ENCODE data around the gene RMND1.

DNA sequence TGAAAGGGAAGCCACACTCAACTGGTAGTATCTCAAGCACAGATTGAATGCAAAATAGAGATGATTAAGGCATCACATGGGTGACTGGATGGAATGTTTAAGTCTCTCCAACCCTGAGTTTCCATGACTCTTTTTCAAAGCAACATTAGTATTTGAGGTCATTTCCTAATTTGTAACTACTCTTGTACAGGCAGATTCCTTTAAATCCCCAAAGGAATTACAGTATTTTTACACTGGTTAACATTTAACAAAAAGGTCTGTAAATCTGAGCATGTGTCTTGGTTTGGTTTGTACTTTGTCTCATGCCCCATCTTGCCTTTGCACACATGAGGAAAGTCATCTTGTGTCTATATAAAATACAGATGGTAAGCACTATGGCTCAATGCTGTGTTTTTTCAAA lies 15.1 kb downstream of the RMND1 start:
- TF ChIP-seq, protein P1, sequence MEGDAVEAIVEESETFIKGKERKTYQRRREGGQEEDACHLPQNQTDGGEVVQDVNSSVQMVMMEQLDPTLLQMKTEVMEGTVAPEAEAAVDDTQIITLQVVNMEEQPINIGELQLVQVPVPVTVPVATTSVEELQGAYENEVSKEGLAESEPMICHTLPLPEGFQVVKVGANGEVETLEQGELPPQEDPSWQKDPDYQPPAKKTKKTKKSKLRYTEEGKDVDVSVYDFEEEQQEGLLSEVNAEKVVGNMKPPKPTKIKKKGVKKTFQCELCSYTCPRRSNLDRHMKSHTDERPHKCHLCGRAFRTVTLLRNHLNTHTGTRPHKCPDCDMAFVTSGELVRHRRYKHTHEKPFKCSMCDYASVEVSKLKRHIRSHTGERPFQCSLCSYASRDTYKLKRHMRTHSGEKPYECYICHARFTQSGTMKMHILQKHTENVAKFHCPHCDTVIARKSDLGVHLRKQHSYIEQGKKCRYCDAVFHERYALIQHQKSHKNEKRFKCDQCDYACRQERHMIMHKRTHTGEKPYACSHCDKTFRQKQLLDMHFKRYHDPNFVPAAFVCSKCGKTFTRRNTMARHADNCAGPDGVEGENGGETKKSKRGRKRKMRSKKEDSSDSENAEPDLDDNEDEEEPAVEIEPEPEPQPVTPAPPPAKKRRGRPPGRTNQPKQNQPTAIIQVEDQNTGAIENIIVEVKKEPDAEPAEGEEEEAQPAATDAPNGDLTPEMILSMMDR (IDR thresholded peaks at IDR 0.05), result no peak
- no peak for TF ChIP-seq ZFX (IDR thresholded peaks at IDR 0.05; ENCODE audit: borderline replicate concordance)
